Kidney epithelial cell (primary cell): ENCODE measurements around the gene NHSL2. TPM values are rescaled to one million over a fixed set of nuclear protein-coding genes. Genes with fewer than 3 reads are reported as not detected.
A peak's percentile ranks its signal among the peaks of the same experiment; 100 is the strongest.

Source experiments
- DNase-seq: peaks from one replicate; pipeline ENCODE4 v3.0.0-alpha.2; 2010; ENCODE audit warnings: low read depth
- H3K27me3 ChIP-seq: 2 replicates; pipeline ENCODE4 v1.6.0; 2011; ENCODE audit warnings: low read length; ENCODE audit not compliant: control insufficient read depth, insufficient read depth
- H3K36me3 ChIP-seq: 2 replicates; pipeline ENCODE4 v1.5.1; 2011; ENCODE audit warnings: low read length; ENCODE audit not compliant: control insufficient read depth, insufficient read depth
- H3K4me3 ChIP-seq: 2 replicates; pipeline ENCODE4 v1.5.1; 2011; ENCODE audit warnings: low read depth, mild to moderate bottlenecking, control low read depth, low read length
- total RNA-seq: library from RNA; depleted of rRNA; stranded (reverse); fragments of >200 nt; gene quantifications from 2 replicates; pipeline ENCODE4 v1.2.3, GENCODE V29; 2015
- TF ChIP-seq, protein P1 (sequence below): IDR thresholded peaks from 2 replicates; pipeline ENCODE4 v1.5.1; 2011; ENCODE audit warnings: mild to moderate bottlenecking, moderate library complexity, low read length, control low read depth, inconsistent platforms; ENCODE audit not compliant: insufficient read depth, poor library complexity, severe bottlenecking

Gene NHSL2
- total RNA-seq, 1 donor from 2014 or later, result 1.4 TPM

DNA sequence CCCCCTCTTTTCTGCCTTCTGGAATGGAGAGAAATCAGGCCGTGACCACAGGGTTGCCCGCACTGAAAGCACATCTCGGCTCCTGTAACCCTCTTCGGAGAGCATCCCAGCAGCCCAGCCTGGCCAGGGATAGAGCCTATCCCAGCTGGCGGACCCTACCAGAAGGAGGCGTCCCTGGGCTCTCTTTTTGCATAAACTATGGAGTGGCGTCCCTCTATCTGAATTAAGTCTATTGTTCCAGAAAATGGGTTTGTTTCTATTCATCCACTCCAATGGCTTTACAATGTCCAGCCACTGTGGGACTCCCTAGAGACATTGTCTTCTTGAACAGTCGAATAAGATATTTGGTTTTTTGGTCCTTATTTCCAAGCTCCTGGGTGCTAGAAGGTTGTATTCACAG, 689 bp upstream of the NHSL2 start:
- no peak for DNase-seq
- H3K36me3 ChIP-seq, result no peaks in the 10 kb centered on the region
- peak overlapping the region; percentile 66 for H3K4me3 ChIP-seq
- TF ChIP-seq, protein P1, sequence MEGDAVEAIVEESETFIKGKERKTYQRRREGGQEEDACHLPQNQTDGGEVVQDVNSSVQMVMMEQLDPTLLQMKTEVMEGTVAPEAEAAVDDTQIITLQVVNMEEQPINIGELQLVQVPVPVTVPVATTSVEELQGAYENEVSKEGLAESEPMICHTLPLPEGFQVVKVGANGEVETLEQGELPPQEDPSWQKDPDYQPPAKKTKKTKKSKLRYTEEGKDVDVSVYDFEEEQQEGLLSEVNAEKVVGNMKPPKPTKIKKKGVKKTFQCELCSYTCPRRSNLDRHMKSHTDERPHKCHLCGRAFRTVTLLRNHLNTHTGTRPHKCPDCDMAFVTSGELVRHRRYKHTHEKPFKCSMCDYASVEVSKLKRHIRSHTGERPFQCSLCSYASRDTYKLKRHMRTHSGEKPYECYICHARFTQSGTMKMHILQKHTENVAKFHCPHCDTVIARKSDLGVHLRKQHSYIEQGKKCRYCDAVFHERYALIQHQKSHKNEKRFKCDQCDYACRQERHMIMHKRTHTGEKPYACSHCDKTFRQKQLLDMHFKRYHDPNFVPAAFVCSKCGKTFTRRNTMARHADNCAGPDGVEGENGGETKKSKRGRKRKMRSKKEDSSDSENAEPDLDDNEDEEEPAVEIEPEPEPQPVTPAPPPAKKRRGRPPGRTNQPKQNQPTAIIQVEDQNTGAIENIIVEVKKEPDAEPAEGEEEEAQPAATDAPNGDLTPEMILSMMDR, result peak; percentile 56
- H3K27me3 ChIP-seq, result no peaks in the 10 kb centered on the region

DNA sequence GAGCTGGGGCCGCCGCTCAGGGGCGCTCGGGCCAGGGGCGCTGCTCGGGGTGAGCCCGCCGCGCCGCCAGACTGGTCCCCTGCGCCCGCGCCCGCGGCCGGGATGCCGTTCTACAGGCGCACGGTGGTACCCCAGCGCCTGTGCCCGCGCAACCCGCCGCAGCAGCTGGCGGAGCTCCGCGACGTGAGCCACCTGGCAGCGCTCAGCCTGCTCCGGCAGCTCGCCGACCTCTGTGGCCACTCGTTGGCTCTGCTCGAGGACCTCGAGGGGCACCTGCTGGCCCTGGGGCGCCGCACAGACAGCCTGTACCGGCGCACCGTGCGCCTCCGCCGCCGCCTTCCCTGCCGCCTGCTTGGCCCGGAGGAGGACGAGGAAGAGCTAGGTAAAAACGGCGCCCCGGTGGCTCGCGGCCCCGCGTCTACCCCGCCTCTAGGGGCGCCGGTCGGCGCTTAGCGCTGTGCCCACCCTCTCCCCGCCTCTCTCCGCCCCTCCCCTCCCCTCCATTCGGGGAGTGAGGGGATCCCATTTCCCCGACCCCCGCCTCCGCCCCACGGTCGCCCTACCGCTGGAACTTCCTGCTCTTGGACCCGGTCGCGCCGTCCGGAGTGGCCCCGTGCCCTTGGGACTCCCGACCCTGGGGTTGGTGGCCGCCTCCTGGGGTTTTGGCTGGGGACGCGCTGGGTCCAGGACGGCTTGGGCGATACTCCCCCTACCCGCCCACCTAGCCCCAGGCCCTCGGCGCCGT, 513 bp downstream of the NHSL2 start:
- Histone ChIP-seq H3K27me3 (no peaks in the 10 kb centered on the region), H3K4me3 (peak overlapping the region; percentile 66), H3K36me3 (no peaks in the 10 kb centered on the region)
- TF ChIP-seq, protein P1, result peak; percentile 53
- DNase-seq, result no peak

DNA sequence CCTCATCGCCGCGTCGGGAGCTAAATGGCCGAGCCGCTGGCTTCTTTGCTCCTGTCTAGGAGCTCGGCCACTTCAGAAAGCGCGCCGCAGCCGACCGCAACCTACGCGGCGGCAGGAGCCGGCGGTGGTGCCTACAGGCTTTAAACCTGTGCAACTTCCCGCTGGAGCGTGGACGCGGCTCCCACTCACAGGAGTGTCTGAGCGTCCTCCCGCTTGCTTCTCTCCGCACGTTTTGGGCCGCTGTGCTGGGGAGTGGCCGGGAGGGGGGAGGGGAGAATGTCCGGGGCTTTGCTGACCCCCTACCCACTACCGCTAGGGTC, 1.0 kb downstream of the NHSL2 start:
- Histone ChIP-seq H3K36me3 (no peaks in the 10 kb centered on the region), H3K27me3 (no peaks in the 10 kb centered on the region), H3K4me3 (peak overlapping the region; percentile 66)
- TF ChIP-seq, protein P1, result no peak
- DNase-seq, result no peak

DNA sequence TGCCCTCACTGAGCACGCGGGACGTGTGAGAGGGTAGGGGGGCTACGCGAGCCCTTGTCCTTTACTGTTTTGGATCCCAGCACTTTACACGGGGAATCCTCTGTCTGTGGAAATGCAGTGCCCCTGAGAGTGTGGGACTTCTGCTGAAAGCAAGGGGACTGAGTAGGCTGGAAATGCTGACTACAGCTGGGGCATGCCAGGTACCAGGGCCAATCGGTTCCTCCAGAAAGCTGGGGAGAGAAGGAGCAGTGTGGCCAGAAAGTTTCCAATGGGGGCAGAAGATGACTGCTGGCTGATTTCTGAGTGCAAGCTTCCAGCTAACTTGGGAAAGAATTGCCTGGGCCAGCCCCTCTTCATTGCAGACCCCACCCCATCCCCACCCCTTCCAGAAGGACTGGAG, 1.5 kb downstream of the NHSL2 start:
- Histone ChIP-seq H3K27me3 (no peaks in the 10 kb centered on the region), H3K4me3 (peak overlapping the region; percentile 66), H3K36me3 (no peaks in the 10 kb centered on the region)
- DNase-seq, result no peak
- TF ChIP-seq, protein P1, result no peak

DNA sequence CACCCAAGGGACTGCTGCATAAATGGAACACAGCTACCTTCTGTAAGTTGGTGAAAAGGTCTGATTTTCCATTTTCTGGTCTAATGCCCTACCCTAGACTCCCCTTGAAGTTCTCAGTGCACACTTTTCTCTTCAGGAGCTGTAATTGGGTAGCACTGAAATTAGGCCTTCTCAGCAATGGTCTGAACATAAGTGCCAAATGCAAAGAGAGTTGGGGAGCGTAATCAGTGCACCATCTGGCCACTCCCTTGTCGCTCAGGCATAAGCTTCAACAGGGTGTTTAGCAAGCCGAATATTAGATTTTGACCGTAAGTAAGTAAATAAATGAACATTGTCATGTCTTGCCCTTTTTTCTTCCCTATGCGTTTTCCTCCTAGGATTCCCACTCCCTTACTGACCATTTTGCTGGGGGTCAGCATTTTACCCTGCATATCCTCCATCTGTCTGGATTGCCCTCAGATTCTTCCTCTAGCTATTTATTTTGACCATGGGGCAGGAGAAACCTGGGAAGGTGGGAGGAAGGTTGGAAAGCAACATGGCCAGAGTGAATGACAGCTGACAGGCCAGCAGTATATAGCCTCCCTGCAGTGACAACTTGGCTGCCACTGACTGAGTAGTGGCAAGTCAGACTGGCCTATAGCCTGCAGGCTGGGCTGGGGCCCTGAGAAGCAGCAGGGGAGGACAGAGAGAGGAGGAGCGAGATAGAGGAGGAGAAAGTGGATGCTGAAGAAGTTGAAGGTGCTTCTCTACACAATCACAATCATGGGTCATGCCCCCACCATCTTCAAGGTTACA, 2.7 kb downstream of the NHSL2 start:
- H3K36me3 ChIP-seq, result no peaks in the 10 kb centered on the region
- no peak overlapping the region for H3K4me3 ChIP-seq
- TF ChIP-seq, protein P1, result no peak
- no peaks in the 10 kb centered on the region for H3K27me3 ChIP-seq
- DNase-seq, result no peak
